Lower lobe of right lung (tissue), 2 donors: ENCODE measurements around the gene SLC39A10. TPM values are rescaled to one million over a fixed set of nuclear protein-coding genes. Genes with fewer than 3 reads are reported as not detected.
A peak's percentile ranks its signal among the peaks of the same experiment; 100 is the strongest.

ENCODE experiments used
- ATAC-seq, 2 donors: fragments of 200-7000 bp; cut with Tn5 transposase; one replicate each; pipeline ENCODE4 v1.9.1; 2020 to 2022; ENCODE audit warnings: mild to moderate bottlenecking in 2 of 2, moderate library complexity in 2 of 2
- DNase-seq: peaks from one replicate; pipeline ENCODE4 v3.0.0-alpha.2; 2020
- H3K27ac ChIP-seq: fragments of 200-600 bp; one replicate; pipeline ENCODE4 v1.8.0; 2022
- H3K27me3 ChIP-seq: fragments of 200-600 bp; one replicate; pipeline ENCODE4 v1.8.0; 2022; ENCODE audit warnings: low read depth
- H3K36me3 ChIP-seq: fragments of 200-600 bp; one replicate; pipeline ENCODE4 v1.8.0; 2022; ENCODE audit warnings: mild to moderate bottlenecking
- H3K4me1 ChIP-seq: fragments of 200-600 bp; one replicate; pipeline ENCODE4 v1.8.0; 2022
- H3K4me3 ChIP-seq: fragments of 200-600 bp; one replicate; pipeline ENCODE4 v1.8.0; 2022; ENCODE audit warnings: mild to moderate bottlenecking
- H3K9me3 ChIP-seq: fragments of 200-600 bp; one replicate; pipeline ENCODE4 v1.8.0; 2022
- CTCF ChIP-seq: fragments of 200-600 bp; IDR thresholded peaks from one replicate; pipeline ENCODE4 v1.8.0; 2022; ENCODE audit warnings: antibody characterized with exemption, mild to moderate bottlenecking
- intact Hi-C: fragments of 100-400 bp; cut with DNase I; formaldehyde crosslinking; loops from one replicate; pipeline ENCODE4 v1.11.0; 2022
- long read RNA-seq: library from polyadenylated mRNA; unstranded; transcript quantifications from one replicate; pipeline ENCODE4 v2.0.0, GENCODE V29; 2021
- total RNA-seq: library from RNA; stranded (reverse); fragmentation: NEBNext Ultra II Directional; extraction: Animal tissue kit (Norgen Biotek cat#: 25700); gene quantifications from one replicate; pipeline ENCODE4 v1.2.1, GENCODE V29; 2021
- donor health status: DM: no; HTN: yes; CAD: no; lungs with severe emphysema.

Gene SLC39A10, protein sequence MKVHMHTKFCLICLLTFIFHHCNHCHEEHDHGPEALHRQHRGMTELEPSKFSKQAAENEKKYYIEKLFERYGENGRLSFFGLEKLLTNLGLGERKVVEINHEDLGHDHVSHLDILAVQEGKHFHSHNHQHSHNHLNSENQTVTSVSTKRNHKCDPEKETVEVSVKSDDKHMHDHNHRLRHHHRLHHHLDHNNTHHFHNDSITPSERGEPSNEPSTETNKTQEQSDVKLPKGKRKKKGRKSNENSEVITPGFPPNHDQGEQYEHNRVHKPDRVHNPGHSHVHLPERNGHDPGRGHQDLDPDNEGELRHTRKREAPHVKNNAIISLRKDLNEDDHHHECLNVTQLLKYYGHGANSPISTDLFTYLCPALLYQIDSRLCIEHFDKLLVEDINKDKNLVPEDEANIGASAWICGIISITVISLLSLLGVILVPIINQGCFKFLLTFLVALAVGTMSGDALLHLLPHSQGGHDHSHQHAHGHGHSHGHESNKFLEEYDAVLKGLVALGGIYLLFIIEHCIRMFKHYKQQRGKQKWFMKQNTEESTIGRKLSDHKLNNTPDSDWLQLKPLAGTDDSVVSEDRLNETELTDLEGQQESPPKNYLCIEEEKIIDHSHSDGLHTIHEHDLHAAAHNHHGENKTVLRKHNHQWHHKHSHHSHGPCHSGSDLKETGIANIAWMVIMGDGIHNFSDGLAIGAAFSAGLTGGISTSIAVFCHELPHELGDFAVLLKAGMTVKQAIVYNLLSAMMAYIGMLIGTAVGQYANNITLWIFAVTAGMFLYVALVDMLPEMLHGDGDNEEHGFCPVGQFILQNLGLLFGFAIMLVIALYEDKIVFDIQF
- total RNA-seq: 37.2 TPM
- long read RNA-seq, full-length matches to known transcripts: 16 of 30 reads
- long read RNA-seq, partial matches to known transcripts: 2 of 30 reads
- long read RNA-seq, other reads (novel, unspliced or antisense): 12 of 30 reads

GRCh38 chr2:195656859-195657633 lies at the start of gene SLC39A10:
SLC39A10 (plus strand) TSS chr2:195657226; CDS start chr2:195680043, 22,817 bp downstream.
- no peak for TF ChIP-seq CTCF
- peaks cover 20% of the 10 kb centered on the region for H3K4me1 ChIP-seq
- intact Hi-C loops: loop anchor here (5.0 kb wide), 1 partner anchor 160 kb away; no protein-coding TSS in a partner anchor
- H3K4me3 ChIP-seq: peak within 1 kb of the TSS; percentile 86
- no peaks in the 10 kb centered on the region for H3K27me3 ChIP-seq
- peak; percentile 92 to 98 for ATAC-seq
- H3K27ac ChIP-seq: peak within 1 kb of the TSS; percentile 99
- no peaks in the 10 kb centered on the region for H3K36me3 ChIP-seq
- DNase-seq: peak; percentile 98
- no peaks in the 10 kb centered on the region for H3K9me3 ChIP-seq

- no peak for TF ChIP-seq CTCF
- H3K27ac ChIP-seq: no peak overlapping the region
- H3K9me3 ChIP-seq: no peaks in the 10 kb centered on the region
- H3K4me3 ChIP-seq: no peak overlapping the region
- H3K36me3 ChIP-seq: no peaks in the 10 kb centered on the region
- ATAC-seq (no peak), DNase-seq (no peak)
- intact Hi-C loops: no loop called here
- peaks cover 21% of the 10 kb centered on the region for H3K4me1 ChIP-seq
- no peaks in the 10 kb centered on the region for H3K27me3 ChIP-seq
These were observed 48.1 kb upstream of the SLC39A10 start for GRCh38 chr2:195608768-195609454.

- intact Hi-C loops: no loop called here
- Histone ChIP-seq H3K4me1 (peaks cover 25% of the 10 kb centered on the region), H3K27me3 (no peaks in the 10 kb centered on the region), H3K4me3 (no peak overlapping the region), H3K36me3 (no peaks in the 10 kb centered on the region), H3K27ac (no peak overlapping the region), H3K9me3 (no peaks in the 10 kb centered on the region)
- no peak for TF ChIP-seq CTCF
- DNase-seq: no peak
- no peak for ATAC-seq
These were observed 46.3 kb upstream of the SLC39A10 start for GRCh38 chr2:195610717-195611116.

DNA sequence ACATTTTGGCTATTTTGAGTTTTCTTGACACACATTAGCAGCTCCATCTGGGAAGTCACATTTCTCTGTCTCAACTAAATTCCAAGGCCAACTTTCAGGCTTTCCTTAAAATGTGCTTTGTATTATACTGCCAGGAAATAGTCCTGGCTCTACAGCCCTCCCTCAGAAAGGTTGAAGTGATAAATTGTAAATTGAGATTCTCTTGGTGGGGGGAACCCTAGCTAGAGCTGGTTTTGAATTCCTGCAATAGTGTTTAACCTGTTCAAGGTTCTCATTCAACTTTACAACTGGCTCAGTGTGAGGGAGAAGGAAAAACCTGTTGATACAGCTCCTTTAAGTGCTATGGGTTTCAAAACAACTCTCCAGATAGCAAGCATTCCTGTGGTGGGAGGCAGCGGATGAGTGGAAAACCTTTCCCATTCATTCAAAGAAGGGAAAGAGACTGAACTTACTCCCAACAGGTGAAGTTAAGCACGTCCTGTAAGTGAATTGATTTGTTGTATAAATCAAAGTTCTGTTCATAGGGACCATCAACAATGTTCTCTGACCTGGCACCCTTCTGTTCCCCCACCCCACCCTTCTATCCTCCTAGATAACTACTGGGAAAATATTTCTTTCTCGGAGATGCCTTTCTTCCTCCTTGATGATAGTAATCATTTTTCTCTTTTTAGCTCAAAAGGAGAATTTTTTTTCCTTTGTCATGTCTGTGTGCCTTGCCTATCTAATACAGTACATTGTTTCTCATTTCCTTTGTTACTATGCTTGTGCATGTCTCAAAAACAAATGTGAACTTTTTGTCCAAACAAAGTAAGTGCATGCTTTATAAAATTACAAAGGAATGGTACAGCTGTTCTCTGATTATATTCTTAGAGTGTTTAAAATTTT lies 44.2 kb upstream of the SLC39A10 start:
- H3K4me1 ChIP-seq: peaks cover 25% of the 10 kb centered on the region
- no peaks in the 10 kb centered on the region for H3K36me3 ChIP-seq
- ATAC-seq (peak; percentile 94 to 96), DNase-seq (no peak)
- peak overlapping the region; percentile 18 for H3K4me3 ChIP-seq
- TF ChIP-seq CTCF: no peak
- peak overlapping the region; percentile 9 for H3K27ac ChIP-seq
- intact Hi-C loops: no loop called here
- no peaks in the 10 kb centered on the region for H3K9me3 ChIP-seq
- no peaks in the 10 kb centered on the region for H3K27me3 ChIP-seq
